Activated naive CD8-positive, alpha-beta T cell treated with anti-CD3 and anti-CD28 coated beads, Interleukin-2, amount 50 U/mL, for 16 hours (primary cell): Measurements from ENCODE around the gene BPGM.
"Not testable (repeated sequence)": the region's sequence is repeated elsewhere in the genome, so short reads cannot be mapped to it uniquely, and the experiment has no call there.

Experiments
- DNase-seq: peaks from one replicate; pipeline ENCODE4 v3.0.0-alpha.2; 2020; ENCODE audit warnings: low read depth, low spot score

BPGM gene

DNA sequence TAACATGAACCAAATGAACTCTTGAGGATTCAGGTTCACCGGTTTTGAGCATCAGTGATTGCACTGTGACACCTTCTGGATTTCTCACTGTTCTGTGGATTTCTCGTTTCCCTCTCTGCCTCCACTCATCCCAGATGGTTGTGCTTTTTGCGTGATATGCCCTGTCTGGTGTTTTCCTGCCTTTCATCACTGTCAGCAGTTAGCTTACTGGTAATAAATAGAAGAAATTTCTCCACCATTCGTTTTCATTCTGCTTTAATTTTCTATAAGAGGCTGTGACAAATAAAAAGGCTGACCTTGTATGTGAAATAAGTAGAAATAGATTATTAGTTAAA lies 16.2 kb downstream of the BPGM start:
- DNase-seq: no peak

DNA sequence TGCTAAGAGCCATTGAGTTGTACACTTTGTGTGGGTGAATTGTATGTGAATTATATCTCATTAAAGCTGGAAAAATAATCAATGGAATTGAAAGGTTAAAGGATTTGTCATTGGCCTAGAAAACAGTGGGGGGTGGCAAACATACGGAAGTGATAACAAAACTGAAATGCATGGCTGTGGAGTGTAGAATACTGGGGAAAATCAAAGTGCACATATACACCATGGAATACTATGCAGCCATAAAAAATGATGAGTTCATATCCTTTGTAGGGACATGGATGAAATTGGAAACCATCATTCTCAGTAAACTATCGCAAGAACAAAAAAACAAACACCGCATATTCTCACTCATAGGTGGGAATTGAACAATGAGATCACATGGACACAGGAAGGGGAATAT lies 18.4 kb downstream of the BPGM start:
- not testable (repeated sequence) for DNase-seq

DNA sequence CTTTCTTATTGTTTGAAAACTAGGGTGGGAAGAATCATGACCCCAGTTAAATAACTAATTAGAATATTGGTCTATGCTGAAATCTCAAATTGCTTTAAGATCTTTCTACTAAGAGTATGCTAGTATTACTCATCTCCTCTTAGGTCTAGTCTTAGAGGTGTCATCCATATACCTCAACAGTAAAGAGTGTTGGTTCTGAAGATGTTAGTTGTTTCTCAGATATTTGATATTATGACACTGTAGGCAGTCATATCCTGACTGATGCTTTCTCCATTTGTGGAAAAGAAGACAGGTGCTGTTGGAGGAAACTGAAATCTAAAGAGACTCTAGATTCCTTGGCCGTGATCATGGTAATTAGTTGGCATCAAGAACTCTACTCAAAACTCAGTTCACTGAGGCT lies 21.2 kb downstream of the BPGM start:
- no peak for DNase-seq

DNA sequence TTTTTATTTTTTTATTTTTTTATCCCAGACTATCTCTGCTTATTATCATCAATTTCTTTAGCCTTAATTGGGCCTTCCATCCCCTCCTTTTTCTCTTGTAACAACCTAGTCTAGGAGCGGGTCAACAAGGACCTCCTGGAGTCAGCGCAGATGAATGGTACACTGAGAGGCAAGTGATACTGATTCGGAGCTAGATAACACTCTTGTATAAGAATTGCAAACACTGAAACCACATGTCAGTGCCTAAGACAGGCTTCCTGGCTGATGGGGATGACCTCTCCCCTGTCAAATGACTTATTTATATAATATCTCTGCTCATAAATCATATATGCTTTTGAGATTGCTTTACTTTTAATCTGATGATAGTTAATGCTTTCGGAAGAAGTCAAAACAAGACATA lies 22.7 kb downstream of the BPGM start:
- no peak for DNase-seq

DNA sequence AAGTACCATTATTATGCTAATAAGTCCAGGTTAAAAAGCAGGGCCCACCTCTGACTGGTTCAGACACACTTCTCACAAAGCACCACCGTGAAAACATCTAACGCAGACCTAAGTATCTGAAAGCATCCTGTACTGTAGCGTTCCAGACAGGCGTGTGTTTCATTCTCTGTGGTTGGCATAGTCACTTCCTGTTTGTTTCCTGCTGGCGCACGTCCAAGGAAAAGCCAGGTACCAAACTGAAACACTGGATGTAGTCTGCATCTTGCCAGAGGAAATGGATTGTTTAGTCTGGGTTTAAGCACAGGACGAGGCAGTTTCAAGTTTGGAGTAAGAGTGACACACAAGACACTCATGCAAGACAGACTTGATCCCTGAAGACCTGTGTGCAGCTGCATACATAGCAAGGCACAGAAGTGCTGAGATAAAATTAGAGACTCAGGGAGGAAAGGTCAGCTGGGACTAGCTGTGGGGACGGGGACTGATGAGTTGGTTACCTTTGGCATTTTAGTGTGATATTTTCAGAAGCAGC lies 23.3 kb downstream of the BPGM start:
- peak; percentile 60 for DNase-seq

DNA sequence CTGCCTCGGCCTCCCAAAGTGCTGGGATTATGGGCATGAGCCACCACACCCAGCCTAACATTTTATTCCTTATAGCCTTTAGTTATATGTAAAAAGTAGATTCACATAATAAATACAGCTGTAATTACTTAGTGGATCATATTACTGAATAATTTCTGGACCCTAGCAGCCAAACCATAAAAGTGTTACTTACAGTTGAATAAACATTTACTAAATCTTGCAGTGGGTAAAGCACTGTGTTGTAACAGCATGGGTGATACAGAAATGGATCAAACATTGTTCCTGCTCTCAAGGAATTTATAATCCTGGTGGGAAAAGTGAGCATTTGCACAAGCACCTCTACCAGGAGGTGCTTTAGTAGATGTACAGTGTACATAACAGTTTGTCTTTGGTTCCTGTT lies 25.0 kb downstream of the BPGM start:
- DNase-seq: no peak

DNA sequence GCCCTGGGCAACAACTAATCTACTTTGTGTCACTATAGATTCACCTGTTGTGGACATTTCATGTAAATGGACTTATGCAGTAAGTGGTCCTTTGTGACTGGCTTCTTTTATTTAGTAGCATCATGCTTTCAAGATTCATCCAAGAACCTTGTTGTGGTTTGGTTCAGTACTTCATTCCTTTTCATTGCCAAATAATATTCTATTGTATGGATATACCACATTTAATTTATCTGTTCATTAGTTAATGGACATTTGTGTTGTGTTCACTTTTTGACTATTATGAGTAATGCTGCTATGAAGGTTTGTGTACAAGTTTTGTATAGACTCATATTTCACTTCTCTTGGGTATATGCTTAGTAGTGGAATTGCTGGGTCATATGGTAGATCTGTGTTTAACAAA lies 27.8 kb downstream of the BPGM start:
- DNase-seq: no peak

DNA sequence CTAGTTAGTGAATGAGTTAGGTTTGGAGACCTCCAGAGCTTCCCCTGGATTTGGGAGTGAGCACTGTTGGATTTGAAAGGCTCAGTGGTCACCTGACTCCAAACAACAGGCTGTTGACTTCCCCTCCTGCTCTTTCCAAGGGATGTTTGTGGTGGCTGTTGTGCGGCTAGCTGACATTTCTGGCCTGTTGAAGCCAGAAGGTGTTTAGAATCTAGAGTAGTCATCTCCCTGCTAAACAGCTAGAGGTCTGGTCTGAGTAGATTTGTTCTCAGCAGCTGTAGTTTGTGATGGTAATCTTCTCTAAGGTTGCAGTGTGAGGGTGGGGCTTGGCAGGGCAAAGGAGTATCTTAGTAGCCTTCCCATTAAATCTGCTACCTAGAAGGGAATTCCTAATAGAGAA lies 30.1 kb downstream of the BPGM start:
- no peak for DNase-seq

DNA sequence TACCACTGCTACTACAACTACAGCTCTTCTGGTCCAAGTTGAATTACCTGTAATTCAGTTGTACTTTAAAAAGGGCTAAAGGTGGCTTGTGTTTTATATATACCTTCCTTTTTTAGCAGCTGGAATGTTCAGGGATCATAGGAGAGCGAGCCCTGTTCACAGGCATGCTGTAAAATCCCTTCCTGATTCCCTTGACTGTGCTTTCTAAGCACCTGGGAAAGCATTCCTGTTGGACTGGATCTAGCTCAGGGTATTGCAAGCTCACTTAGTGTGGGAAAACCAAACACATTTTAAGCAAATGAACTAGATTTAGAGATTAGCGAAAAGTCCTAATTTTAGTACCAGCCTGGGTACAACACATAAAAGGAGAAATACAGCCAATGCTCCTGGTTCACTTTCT lies 31.5 kb downstream of the BPGM start:
- no peak for DNase-seq

DNA sequence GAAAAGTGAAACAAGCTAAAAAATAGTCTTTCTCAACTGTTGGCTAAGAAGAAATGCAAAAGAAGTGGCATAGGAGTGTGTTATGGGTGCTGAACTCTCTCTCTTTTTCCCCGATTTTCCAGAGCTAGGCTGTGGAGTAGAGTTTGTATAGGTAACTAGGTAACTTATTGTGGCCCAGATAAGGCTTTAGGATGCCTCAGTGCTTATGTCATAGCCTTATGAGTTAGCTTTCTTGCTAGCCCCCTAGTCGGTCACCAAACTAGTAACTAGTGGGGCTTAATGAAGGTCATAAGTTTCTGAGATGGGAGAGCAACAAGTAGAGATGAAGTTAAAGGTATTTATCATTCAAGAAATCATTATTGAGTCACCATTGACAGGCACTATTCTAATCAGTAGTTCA lies 32.4 kb downstream of the BPGM start:
- DNase-seq: no peak

DNA sequence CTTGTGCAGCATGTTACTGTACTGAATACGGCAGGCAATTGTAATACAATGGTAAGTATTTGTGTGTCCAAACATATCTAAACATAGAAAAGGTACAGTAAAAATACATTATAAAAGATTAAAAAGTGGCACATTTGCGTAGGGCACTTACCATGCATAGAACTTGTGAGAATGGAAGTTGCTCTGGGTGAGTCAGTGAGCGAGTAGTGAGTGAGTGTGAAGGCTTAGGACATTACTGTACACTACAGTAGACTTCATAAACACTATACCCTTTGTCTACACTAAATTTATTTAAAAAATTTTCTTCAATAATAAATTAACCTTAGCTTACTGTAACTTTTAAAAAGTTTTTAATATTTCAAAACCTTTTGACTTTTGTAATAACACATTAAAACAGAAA lies 37.5 kb downstream of the BPGM start:
- DNase-seq: no peak

DNA sequence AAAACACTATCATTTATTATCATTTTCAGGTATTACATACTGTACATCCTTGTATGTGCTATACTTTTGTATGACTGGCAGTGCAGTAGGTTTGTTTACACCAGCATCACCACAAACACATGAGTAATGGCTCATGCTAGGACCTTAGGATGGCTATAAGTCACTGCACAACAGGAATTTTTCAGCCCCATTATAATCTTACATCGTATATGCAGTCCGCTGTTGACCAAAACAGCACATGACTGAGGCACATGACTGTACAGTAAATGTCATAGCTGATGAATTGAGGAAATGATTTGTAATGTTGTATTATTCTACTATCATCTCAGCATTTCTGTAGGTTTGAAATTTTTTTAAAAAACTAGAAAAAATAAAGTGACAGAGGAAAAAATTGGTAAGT lies 38.6 kb downstream of the BPGM start:
- no peak for DNase-seq

DNA sequence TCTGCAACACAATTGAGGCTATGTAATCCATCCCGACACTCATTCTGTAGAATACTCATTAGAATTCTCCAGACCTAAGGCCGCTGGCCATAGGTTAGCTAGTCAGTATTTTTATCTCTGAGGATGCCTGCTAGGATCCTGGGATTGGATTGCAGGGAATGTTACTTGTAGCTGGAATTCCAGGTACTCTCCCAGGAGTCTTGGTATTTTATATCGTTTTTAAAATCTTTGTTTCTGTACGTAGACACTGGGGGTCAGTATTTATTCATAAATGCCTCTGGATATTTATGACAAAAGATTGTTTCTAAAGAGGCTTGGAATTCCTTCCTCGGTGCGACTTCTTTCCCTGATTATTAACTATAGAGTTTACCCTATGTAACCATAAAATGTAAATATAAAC lies 40.1 kb downstream of the BPGM start:
- DNase-seq: no peak

DNA sequence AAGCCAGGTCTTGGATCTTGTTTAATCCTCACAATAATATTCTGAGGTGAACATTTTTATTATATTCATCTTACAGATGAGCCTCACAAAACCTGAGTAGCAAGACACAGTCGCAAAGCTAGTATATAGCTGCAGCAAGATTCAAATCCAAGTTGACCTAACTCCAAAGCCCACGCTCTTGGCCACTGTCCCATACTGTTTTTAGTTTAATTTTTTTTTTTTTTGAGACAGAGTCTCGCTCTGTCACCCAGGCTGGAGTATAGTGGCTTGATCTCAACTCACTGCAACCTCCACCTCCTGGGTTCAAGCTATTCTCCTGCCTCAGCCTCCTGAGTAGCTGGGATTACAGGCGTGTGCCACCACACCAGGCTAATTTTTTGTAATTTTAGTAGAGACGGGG lies 42.9 kb downstream of the BPGM start:
- not testable (repeated sequence) for DNase-seq

DNA sequence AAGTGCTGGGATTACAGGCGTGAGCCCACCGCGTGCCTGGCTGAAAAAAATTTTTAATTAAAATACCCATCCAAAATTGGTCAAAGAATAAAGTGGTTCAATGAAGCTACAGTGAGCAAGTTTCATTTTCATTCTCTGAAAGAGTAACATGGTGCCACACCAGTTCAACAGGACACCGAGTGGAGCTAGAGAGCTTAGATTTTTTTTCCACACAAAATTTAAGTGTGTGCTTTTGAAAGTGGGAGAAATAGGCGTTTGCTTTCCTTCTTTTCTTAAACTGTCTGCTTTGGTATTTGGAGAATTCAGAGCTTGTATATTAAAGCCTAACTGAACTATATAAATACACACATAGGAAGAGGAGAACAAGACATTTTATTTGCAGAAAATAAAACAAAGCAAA lies 43.4 kb downstream of the BPGM start:
- DNase-seq: no peak

DNA sequence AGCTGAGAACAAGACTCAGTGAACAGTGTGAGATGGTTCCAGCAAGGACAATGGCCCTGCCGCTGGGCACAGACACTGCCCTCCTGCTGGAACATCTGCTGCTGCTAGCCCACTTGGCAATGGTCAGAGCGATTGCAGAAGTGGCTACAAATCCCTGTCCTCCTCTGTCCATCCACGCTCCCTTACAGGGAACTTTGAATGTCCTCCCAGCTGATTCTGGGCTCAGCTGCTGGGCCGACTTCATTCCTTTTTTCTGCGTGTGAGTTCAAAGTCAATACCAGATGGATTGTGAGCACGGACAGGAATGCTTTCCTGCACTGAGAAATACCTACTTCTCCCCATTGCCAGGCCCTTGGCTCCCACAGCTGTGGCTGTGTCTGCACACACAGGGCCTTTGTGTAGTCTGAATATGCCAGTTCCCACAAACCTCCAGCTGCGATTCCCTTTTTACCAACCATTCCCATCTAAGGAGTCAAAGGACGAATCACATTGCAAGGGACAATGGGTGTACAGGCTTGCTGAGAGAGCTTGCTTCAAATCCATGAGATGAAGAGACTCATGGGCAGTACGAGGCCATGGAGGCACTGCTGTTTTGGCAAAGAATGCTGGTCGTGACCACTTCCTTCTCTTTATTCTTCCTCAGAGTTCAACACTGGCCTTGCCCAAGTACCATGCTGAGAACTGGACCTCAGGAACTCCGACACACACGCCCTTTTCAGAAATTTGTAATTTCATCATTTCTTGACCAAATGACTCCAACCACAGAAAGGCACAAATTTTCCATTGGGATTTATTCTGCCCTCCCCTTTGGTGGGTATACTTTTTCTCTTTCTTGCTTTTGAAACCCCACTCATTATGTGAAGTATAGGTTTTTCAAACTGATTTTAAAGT lies 44.2 kb downstream of the BPGM start:
- DNase-seq: no peak

DNA sequence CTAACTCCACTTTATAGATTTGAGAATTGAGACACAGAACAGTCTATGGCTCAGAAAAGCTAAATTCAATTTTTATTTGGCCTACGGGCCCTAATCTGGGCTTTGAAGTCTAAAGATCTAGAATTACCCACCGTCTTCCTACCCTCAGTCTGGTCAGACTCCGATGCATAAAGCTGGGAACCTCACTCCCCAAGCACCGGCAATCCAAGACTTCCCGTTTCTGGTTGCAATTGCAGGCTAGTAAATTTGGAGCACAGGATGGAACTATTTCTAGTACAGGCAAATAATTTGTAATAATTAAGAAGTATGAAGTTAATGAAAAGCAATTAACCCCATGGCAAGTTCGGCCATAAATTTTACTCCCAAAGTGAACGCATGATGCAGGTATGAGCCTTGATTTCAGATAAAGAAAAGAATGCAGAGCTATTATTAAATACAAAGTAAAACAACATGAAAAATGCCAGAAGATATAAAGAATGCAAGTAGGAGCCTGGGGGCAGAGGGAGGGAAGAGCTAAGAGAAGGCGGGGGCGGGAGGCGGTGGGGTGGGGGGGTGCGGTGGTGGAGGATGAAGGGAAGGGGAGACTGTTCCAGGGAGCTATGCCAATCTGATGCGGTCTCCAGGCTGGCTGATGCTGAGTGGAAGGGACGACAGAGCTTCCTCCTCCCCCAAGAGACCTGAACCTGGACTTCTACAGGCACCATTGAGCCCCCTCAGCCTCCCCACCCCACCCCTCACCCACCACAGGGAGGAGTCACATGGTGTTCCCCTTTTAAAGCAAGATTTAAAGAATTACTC lies 45.1 kb downstream of the BPGM start:
- DNase-seq: no peak

DNA sequence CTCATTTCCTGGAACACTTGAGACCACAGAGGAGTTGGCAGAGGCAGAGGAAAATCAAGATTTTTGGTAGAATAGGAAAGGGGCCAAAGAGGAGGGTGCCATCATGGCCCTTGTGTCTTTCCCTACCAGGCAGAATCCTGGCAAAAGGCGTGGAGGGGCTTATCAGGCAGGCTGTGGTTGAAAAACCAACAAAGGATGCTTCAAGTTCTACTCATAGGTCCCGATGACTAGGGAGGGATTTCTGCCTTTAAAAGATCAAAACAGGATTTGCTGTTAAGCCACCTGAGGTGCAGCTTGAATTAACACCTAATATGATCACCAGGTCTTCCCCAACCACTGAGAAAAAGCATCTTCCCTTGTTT lies 45.7 kb downstream of the BPGM start:
- DNase-seq: no peak

DNA sequence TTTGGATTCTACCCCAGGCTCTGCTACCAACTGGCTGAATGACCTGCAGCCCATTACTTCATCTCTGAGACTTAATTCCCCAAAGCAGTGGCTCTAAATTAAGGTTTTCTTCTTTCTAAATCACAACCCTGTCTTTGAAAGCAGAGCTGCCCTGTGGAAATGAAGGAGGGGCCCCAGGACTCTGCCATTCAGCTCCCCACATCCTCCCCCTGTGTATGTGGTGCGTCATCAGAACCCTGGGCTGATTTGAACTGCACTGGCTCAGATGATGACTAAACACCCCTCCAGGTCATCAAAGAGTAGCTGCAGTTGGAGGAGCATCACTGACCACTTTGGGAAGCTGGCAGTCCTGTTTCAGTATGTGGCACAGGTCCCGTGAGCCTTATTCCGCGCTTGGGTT lies 46.6 kb downstream of the BPGM start:
- DNase-seq: no peak

DNA sequence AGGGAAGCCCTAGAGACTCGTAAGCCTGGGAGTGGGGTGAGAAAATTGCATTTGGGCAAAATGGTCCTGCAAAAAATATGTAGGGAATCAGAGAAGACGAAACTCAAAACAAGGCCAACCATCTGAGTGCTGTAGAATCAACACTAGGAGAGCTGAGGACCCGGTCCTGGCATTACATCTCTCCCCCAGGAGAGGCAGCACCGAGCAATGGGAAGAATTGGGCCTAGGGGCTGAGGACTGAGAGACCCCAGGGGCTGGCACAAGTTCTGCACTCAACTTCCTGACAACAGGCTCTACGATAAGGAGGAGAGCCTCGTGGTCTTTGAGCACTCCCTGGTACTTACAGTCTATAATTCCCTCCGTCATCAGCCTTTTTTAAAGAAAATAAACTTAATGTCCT lies 47.6 kb downstream of the BPGM start:
- no peak for DNase-seq

DNA sequence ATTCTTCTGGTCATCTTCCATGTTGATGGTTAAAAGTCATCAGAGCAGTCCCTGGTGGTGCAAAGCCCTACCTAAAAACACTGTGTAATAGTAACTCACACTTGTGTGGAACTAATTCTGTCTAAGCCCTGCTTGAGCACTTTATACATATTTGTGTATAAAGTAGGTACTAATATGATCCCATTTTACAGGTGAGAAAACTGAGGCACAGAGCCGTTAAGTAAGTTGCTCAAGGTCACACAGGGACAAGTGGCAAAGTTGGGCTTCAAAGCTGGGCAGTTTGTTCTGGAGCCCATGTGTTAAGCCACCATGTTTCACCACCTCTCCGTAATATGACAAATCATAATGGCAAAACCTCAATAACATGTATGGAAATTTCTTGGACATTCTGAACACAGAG lies 48.1 kb downstream of the BPGM start:
- no peak for DNase-seq

DNA sequence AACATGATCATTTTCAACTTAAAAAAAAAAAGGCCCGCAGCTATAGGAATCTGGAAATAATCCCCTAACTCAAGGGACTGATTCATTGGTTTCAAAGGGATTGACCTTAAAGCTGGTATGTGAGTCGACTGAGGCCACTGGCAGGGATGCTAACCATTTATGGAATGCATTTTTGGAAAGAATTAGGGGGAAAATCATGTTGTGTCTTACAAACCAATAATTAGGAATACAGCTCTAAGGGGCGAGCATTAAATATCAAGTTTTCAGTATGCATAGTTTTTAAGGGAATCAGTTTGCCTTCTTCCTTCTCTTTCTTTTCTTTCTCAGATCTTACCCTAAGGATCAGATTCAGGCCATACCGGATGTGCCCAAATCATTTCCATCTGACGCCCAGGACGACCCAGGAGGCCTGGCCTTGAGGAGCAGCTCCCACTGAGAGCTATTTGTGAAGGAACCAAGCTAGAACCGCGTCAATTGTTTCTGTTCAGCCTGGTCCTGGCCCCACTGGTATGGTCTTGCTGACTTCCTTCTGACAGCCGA lies 48.7 kb downstream of the BPGM start:
- no peak for DNase-seq

DNA sequence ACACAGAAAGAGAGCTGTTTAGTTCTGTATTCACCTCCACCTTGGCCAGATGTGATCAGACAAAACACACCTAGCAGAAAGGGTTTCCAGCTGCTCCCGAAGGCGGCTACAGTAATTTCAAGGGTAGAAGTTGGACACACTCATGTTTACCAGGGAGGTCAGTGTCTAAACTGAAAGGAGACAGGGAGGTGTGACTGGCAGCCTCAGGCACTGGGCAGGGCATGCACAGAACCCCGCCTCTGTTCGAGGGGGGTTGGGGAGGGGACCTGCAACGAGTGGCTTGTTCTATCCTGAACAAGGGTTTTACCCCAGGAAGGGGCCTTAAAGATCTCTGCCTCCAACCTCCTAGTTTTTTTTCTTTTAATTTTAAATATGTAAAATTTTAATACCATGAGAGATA lies 49.6 kb downstream of the BPGM start:
- DNase-seq: no peak
